Left lobe of liver (tissue), 2 donors: Measurements from ENCODE around the gene CHTOP. TPM values are rescaled to one million over a fixed set of nuclear protein-coding genes. Genes with fewer than 3 reads are reported as not detected.

ENCODE experiments used
- ATAC-seq: fragments of 200-7000 bp; cut with Tn5 transposase; one replicate; pipeline ENCODE4 v1.9.1; 2020; ENCODE audit warnings: mild to moderate bottlenecking, moderate library complexity
- DNase-seq: peaks from one replicate; pipeline ENCODE4 v3.0.0-alpha.2; 2020; ENCODE audit warnings: low spot score
- total RNA-seq: library from RNA; stranded (reverse); gene quantifications from one replicate; pipeline ENCODE4 v1.2.1, GENCODE V29; 2021
- donor health status: DM: no; HTN: no; CAD: no; lungs with moderate emphysema.
- donor health status: DM: no; HTN: yes; CAD: no.

CHTOP gene
- total RNA-seq, 1 donor from 2014 or later, result 24.5 TPM

GRCh38 chr1:153612755-153613331, 21.0 kb upstream of the CHTOP start, which contains the start of gene S100A16:
Gene S100A16, minus strand, starts transcription at chr1:153613137. Its CDS starts 4,986 bp downstream, at chr1:153608151.
- DNase-seq (peak; percentile 87), ATAC-seq (peak; percentile 67)

GRCh38 chr1:153613406-153613805, 20.5 kb upstream of the CHTOP start:
- DNase-seq, result no peak

GRCh38 chr1:153614189-153614900, 19.5 kb upstream of the CHTOP start:
- no peak for DNase-seq
- no peak for ATAC-seq

More at GRCh38 chr1:153613406-153613805, 20.5 kb upstream of the CHTOP start:
- no peak for ATAC-seq

- DNase-seq (no peak), ATAC-seq (no peak)
Observed at GRCh38 chr1:153614906-153615305, 19.0 kb upstream of the CHTOP start.

- DNase-seq (no peak), ATAC-seq (no peak)
Observed at GRCh38 chr1:153615406-153615805, 18.5 kb upstream of the CHTOP start.

- peak; percentile 75 for ATAC-seq
- DNase-seq, result peak; percentile 89
Observed at GRCh38 chr1:153616144-153616916, 17.5 kb upstream of the CHTOP start, which contains the start of gene S100A14. Gene S100A14, minus strand, starts transcription at chr1:153616325. Its CDS starts 467 bp downstream, at chr1:153615858.

GRCh38 chr1:153616917-153617311, 17.0 kb upstream of the CHTOP start:
- DNase-seq (no peak), ATAC-seq (no peak)

- peak; percentile 67 for ATAC-seq
- peak; percentile 81 for DNase-seq
Observed at GRCh38 chr1:153617663-153618062, 16.2 kb upstream of the CHTOP start.

- DNase-seq, result no peak
- no peak for ATAC-seq
Observed at GRCh38 chr1:153619171-153619570, 14.7 kb upstream of the CHTOP start.

- DNase-seq (no peak), ATAC-seq (peak; percentile 22)
Observed at GRCh38 chr1:153623101-153623500, 10.8 kb upstream of the CHTOP start.

- ATAC-seq, result no peak
- no peak for DNase-seq
Observed at GRCh38 chr1:153624965-153625611, 8.8 kb upstream of the CHTOP start.

- no peak for ATAC-seq
- DNase-seq, result no peak
Observed at GRCh38 chr1:153626477-153626903, 7.4 kb upstream of the CHTOP start.

- peak; percentile 71 for ATAC-seq
- peak; percentile 71 for DNase-seq
Observed at GRCh38 chr1:153626904-153627714, 6.8 kb upstream of the CHTOP start, which contains the start of gene S100A13. Gene S100A13, minus strand, starts transcription at chr1:153627505. Its CDS starts 1,033 bp downstream, at chr1:153626472.

GRCh38 chr1:153627715-153628626, 5.9 kb upstream of the CHTOP start, which contains the start of gene S100A1:
Gene S100A1, plus strand, starts transcription at chr1:153628434. Its CDS starts 2,088 bp downstream, at chr1:153630522.
- ATAC-seq, result peak; percentile 15
- no peak for DNase-seq

GRCh38 chr1:153628638-153629342, 5.1 kb upstream of the CHTOP start:
- DNase-seq (no peak), ATAC-seq (no peak)

- ATAC-seq (no peak), DNase-seq (no peak)
Observed at GRCh38 chr1:153629343-153629665, 4.6 kb upstream of the CHTOP start.

- ATAC-seq (no peak), DNase-seq (no peak)
Observed at GRCh38 chr1:153629971-153630370, 3.9 kb upstream of the CHTOP start.

- DNase-seq (no peak), ATAC-seq (no peak)
Observed at GRCh38 chr1:153630384-153630783, 3.5 kb upstream of the CHTOP start.
